IgD-negative memory B cell (primary cell): ENCODE results near the gene TSEN54. TPM values are rescaled to one million over a fixed set of nuclear protein-coding genes. Genes with fewer than 3 reads are reported as not detected.

ENCODE experiments used
- H3K27ac Mint-ChIP-seq, 3 donors: one replicate each; pipeline ENCODE4 v1.8.0; 2020 to 2022; ENCODE audit warnings: mild to moderate bottlenecking in 3 of 3, mixed read lengths in 3 of 3, moderate library complexity in 1 of 3
- H3K27me3 Mint-ChIP-seq: one replicate; pipeline ENCODE4 v1.8.0; 2021; ENCODE audit warnings: mixed read lengths
- H3K36me3 Mint-ChIP-seq: one replicate; pipeline ENCODE4 v1.8.0; 2020; ENCODE audit warnings: mild to moderate bottlenecking, mixed read lengths
- H3K4me1 Mint-ChIP-seq, 3 donors: one replicate each; pipeline ENCODE4 v1.8.0; 2020 to 2022; ENCODE audit warnings: mixed read lengths in 3 of 3, mild to moderate bottlenecking in 1 of 3
- H3K4me3 Mint-ChIP-seq, 4 donors: one replicate each; pipeline ENCODE4 v1.8.0; 2020 to 2022; ENCODE audit warnings: mild to moderate bottlenecking in 4 of 4, mixed read lengths in 4 of 4, moderate library complexity in 3 of 4
- H3K9me3 Mint-ChIP-seq, 3 donors: one replicate each; pipeline ENCODE4 v1.8.0; 2020 to 2021; ENCODE audit warnings: mixed read lengths in 3 of 3, mild to moderate bottlenecking in 1 of 3
- polyA plus RNA-seq: library from polyadenylated mRNA; unstranded; fragments of 300-500 nt; fragmentation: Illumina TruSeq; gene quantifications from one replicate; pipeline ENCODE4 v1.2.3, GENCODE V29; 2021

The TSEN54 gene
- polyA plus RNA-seq, 1 donor from 2014 or later, result 34.9 TPM

DNA sequence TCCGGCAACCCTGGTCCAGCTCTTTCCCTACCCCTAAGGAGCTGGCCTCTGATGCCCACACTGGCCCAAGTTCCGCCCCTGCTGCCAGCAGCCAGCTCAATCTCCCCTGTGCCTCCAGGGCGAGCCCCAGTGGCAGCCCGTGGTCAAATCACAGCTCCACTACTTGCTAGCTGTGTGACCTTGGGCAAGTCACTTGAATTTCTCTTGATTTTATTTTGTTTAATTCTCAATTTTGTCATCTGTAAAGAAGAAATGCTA is 11.2 kb upstream of the TSEN54 start:
- H3K4me1 Mint-ChIP-seq, result no peaks in the 10 kb centered on the region
- H3K9me3 Mint-ChIP-seq, result no peaks in the 10 kb centered on the region
- no peaks in the 10 kb centered on the region for H3K36me3 Mint-ChIP-seq
- no peak overlapping the region for H3K4me3 Mint-ChIP-seq
- no peaks in the 10 kb centered on the region for H3K27me3 Mint-ChIP-seq
- H3K27ac Mint-ChIP-seq, result no peak overlapping the region

DNA sequence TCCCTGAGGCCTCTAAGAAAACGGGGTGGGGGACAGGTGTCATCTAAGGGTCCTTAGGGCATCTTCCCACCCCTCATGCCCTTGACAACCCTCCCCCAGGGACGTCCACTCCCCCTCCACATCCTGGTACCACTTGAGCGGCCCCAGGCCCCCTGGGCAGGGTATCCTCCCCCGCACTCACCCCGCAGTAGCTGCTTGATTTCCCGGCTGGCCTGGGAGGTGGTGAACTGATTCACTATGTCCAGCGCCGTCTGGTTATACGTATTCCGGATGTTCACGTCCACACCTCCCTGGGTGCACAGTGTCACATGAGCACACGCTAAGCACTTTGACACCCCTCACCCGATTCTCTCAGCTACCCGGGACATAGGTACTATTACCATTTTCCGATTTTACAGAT is 10.7 kb upstream of the TSEN54 start:
- no peaks in the 10 kb centered on the region for H3K27me3 Mint-ChIP-seq
- no peak overlapping the region for H3K27ac Mint-ChIP-seq
- no peak overlapping the region for H3K4me3 Mint-ChIP-seq
- H3K4me1 Mint-ChIP-seq, result no peaks in the 10 kb centered on the region
- H3K9me3 Mint-ChIP-seq, result no peaks in the 10 kb centered on the region
- H3K36me3 Mint-ChIP-seq, result no peaks in the 10 kb centered on the region

DNA sequence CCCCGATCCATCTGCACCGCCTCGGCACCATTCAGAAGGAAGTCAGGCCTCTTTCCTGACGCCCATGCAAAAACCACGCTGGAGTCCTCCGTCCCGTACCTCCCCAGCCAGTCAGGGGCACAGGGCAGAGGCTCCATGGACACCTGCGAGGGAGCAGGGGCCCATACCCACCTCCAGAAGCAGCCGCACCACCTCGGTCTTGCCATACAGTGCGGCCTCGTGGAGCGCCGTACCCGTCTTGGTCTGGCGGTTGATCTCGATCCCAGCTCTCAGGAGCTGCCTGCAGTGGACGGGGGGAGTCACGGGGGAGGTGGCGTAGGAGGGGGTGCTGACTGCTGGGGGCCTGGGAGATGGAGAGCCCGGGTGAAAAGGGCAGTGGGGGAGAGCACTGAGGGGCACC is 10.2 kb upstream of the TSEN54 start:
- Mint-ChIP-seq H3K4me1 (no peaks in the 10 kb centered on the region), H3K27me3 (no peaks in the 10 kb centered on the region), H3K36me3 (no peaks in the 10 kb centered on the region), H3K27ac (no peak overlapping the region), H3K4me3 (no peak overlapping the region), H3K9me3 (no peaks in the 10 kb centered on the region)

DNA sequence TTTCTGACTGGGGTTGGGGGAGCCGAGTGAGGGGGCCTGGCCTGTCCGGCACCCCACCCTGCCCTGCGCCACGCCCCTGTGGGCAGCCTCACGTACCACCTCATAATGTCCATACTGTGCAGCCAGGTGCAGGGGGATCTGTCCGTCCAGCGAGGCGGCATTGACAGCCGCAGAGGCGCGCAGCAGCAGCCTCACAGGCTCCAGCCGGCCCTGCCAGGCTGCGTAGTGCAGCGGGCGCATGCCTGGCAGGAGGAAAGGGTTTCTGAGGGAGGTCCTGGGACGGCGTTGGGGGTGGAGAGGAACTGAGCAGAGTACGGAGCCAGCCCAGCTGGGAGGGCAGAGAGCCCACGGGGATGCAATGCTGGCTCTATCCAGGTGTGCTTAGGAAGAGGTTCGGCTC is 9.4 kb upstream of the TSEN54 start:
- Mint-ChIP-seq H3K27me3 (no peaks in the 10 kb centered on the region), H3K4me1 (no peaks in the 10 kb centered on the region), H3K4me3 (no peak overlapping the region), H3K27ac (no peak overlapping the region), H3K36me3 (no peaks in the 10 kb centered on the region), H3K9me3 (no peaks in the 10 kb centered on the region)

DNA sequence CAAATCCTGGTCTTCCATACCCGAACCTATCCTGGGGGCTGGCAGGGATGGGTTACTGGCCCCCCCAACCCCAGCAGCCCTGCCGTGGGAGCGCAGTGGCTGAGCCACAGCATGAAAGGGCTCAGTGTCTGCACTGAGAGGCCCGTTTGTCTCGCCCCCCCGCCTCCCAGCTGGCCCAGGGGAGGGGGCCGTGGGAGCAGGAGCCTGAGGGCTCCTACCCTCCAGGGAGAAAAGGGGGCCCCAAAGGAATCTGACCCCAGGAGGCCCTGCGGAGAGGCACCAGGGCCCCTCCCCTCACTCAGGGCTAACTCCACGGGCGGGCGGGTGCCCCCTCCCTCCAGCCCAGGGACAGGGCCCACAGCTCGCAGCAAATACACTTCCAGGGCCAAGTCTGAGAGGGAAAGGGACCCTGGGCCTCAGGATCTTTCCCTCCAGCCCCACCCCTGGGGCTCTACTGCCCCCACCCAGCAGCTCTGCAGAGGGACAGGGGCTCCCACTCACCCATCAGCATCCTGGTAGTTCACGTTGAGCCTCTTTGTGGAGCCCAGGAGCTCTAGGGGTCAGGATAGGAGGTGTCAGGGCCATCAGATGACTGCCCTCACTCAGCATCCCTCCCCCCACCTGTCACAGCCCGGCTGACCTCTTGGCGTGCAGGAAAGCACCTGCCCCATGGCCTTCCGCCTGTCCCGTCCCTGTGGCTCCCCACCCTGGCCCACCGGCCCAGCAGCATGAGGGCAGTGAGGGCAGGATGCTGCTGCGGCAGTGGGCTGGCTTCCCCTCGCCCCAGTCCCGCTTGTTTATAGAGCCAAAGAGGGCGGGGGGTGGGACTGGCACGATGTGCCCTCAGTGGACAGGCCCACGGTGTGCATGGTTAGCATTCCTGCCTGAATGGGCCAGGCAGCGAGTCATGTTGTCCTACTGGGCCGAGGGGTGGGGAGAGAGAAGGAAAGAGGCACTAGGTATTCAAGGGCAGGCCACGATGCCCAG is 8.3 kb upstream of the TSEN54 start:
- H3K9me3 Mint-ChIP-seq, result no peaks in the 10 kb centered on the region
- no peaks in the 10 kb centered on the region for H3K27me3 Mint-ChIP-seq

DNA sequence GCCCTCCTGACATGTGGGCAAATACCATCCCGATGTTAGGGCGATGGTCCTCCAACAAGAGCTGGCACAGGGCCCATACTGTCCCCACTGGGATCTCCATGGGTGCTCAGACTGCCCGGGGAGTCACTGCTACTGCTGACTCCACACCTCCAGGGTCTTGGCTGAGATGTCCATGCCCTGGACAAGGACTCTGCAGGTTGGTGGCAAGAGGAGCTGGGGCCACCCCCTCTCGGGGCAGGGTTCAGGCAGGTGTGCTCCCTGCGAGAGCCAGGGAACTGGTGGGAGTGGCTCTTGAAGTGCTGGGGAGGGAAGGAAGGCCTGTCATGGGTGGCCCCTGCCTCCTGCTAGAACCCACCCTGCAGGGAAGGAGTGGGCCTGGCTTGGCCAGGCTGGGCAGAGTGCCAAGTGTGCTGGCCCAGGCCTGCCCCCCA is 7.4 kb upstream of the TSEN54 start:
- Mint-ChIP-seq H3K4me3 (no peak overlapping the region), H3K27ac (no peak overlapping the region), H3K27me3 (no peaks in the 10 kb centered on the region), H3K4me1 (no peaks in the 10 kb centered on the region), H3K36me3 (no peaks in the 10 kb centered on the region), H3K9me3 (no peaks in the 10 kb centered on the region)

More for the DNA sequence above, 8.3 kb upstream of the TSEN54 start:
- Mint-ChIP-seq H3K36me3 (no peaks in the 10 kb centered on the region), H3K4me3 (no peak overlapping the region), H3K4me1 (no peaks in the 10 kb centered on the region), H3K27ac (no peak overlapping the region)

DNA sequence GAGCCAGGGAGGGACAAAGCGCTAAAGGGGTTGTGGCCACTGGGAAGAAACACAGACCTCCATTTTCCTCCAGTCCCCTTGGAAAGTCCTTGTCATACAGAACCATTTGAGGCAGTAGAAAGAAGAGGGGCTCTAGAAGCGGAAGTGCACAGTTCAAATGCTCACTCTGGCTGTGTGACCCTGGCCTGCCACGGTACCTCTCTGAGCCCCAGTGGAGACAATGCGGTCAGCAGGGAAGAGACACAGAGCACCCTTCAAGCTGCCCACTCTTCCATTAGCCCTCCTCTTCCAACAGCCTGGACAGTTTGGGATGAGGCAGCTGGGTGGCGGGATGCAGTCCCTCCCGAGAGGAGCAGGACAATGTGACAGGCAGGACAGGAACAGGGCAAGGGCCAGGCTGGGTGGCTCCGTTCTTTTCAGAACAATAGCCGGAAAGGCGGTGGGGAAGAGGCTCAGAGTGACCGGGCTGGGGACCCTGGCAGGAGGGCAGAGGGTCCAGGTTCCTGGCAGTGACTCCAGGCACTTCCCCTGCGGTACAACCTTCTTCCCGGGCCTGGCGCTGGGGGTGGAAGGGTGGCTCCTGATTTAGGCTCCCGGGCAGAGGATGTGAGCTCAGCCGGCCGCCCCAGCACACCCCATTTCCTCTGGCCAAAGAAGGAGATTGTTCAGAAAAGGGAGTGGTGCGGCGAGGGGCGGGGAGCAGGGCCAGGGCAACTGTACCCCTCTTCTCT is 6.6 kb upstream of the TSEN54 start:
- Mint-ChIP-seq H3K9me3 (no peaks in the 10 kb centered on the region), H3K4me1 (no peaks in the 10 kb centered on the region), H3K4me3 (no peak overlapping the region), H3K27me3 (no peaks in the 10 kb centered on the region), H3K27ac (no peak overlapping the region), H3K36me3 (no peaks in the 10 kb centered on the region)

DNA sequence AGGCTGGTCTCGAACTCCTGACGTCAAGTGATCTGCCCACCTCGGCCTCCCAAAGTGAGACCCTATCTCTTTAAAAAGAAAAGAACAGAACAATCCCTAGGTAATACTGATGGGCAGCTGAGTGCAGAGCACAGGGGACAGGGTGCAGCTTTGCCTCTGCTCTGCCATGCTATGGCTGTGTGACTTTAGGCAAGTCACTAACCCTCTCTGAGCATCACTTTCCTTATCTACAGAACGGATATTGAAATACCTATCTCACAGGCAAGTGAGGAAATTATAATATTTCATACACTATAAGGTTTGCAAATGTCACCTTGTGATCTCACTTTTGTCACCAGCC is 5.1 kb upstream of the TSEN54 start:
- no peaks in the 10 kb centered on the region for H3K4me1 Mint-ChIP-seq

DNA sequence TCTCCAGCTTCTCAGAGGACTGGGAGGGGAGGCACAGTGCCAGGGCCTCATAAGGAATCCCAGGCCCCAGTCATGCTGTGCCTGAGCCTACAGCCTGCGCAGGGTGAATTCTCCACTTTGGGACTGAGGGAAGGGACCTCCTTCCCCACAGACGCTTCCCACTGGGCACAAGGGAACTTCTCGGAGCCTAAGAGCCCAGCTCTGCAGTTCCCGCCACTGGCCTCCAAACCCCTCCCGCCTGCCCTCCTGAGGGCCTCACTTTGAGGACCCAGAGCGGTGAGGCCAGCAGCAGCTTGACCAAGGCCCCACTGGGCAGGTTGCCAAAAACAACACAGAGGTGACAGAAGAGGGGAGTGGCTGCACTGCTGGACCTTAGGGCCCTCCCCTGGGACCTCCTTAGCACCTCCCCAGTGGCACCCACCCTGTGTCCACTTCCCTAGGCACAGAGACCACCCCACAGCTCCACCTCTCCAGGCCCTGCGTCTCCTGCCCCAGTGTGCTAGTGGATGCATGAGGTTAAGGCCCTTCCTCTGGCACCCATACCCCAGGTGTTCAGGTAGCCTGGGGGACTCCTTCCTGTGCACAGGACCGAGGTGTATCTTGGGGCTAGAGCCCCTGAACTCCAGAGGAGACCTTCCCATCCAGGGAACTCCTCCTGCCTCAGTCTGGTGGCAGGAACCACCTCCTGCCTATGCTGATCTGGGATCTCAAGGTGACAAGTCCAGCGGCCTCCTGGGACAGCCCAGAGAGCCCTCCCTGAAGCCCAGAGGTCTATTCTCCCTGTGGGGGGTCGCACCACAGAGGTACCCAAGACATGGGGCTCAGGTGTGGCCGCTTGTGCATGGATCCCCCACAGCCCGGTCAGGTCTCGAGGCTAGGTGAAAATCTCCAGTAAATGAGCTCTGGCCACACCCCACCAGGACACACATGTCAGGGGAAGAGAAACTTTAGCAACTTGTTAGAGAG is 4.4 kb upstream of the TSEN54 start:
- Mint-ChIP-seq H3K4me3 (peak overlapping the region in 1 of 4 donors; percentile 59), H3K4me1 (no peaks in the 10 kb centered on the region), H3K9me3 (no peaks in the 10 kb centered on the region), H3K27me3 (no peaks in the 10 kb centered on the region), H3K27ac (peak overlapping the region in 1 of 3 donors; percentile 83), H3K36me3 (no peaks in the 10 kb centered on the region)

More for the DNA sequence above, 5.1 kb upstream of the TSEN54 start:
- no peaks in the 10 kb centered on the region for H3K36me3 Mint-ChIP-seq
- H3K4me3 Mint-ChIP-seq, result peak overlapping the region in 1 of 4 donors; percentile 15
- peak overlapping the region in 1 of 3 donors; percentile 20 for H3K27ac Mint-ChIP-seq
- H3K27me3 Mint-ChIP-seq, result no peaks in the 10 kb centered on the region
- H3K9me3 Mint-ChIP-seq, result no peaks in the 10 kb centered on the region

DNA sequence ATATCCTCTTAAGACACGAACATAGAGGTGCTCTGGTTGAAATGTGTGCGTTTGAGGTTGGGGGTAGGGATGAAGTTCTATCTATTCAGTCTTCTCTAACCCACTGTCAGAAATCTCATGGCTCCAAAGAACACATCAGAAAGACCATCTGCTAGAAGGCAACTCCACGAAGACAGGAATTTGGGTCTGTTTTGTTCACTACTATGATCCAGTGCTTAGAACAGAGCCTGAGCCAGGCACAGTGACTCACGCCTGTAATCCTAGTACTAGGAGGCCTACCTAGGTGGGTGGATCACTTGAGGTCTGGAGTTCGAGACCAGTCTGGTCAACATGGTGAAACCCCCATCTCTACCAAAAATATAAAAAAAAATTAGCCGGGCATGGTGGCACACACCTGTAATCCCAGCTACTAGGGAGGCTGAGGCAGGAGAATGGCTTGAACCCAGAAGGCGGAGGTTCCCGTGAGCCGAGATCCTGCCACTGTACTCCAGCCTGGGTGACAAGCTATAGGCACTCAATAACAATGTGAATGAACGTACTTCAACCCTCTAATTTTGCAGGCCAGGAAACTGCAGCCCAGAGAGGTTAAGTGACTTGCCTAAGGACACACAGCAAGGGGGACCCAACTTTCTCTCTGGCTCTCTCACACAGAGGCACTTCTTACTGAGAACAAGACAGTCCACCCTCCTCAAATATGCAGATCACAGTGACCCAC is 3.2 kb upstream of the TSEN54 start:
- H3K4me3 Mint-ChIP-seq, result peak overlapping the region in 2 of 4 donors; percentile 25 to 59
- H3K36me3 Mint-ChIP-seq, result no peaks in the 10 kb centered on the region
- peak overlapping the region; percentile 13 to 83 (median 31) for H3K27ac Mint-ChIP-seq
- H3K9me3 Mint-ChIP-seq, result no peaks in the 10 kb centered on the region
- H3K4me1 Mint-ChIP-seq, result peaks cover 8 to 11% (median 8%) of the 10 kb centered on the region in 3 donors
- peaks cover 3% of the 10 kb centered on the region for H3K27me3 Mint-ChIP-seq

DNA sequence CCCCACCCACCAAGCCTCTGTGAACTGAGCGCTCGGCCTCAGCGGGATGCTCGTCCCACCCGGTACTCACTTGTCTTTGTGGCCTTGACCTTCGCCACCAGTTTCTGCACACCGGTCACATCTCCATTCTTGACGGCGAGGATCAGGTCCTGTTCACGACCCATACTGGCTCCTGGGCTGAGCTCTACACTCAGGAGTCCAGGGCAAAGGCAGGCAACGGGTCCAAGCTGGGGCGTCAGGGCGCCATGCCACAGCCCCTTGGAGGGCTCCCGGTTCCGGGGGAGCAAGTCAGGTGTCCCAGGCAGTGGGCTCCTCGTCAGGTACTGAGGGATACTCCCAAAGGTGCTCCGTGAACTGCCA is 2.7 kb upstream of the TSEN54 start:
- peaks cover 3% of the 10 kb centered on the region for H3K27me3 Mint-ChIP-seq
- H3K9me3 Mint-ChIP-seq, result no peaks in the 10 kb centered on the region
- peak overlapping the region in 2 of 3 donors; percentile 31 to 83 for H3K27ac Mint-ChIP-seq
- peak overlapping the region in 2 of 4 donors; percentile 25 to 59 for H3K4me3 Mint-ChIP-seq
- peaks cover 13 to 17% (median 13%) of the 10 kb centered on the region in 3 donors for H3K4me1 Mint-ChIP-seq
- no peaks in the 10 kb centered on the region for H3K36me3 Mint-ChIP-seq

DNA sequence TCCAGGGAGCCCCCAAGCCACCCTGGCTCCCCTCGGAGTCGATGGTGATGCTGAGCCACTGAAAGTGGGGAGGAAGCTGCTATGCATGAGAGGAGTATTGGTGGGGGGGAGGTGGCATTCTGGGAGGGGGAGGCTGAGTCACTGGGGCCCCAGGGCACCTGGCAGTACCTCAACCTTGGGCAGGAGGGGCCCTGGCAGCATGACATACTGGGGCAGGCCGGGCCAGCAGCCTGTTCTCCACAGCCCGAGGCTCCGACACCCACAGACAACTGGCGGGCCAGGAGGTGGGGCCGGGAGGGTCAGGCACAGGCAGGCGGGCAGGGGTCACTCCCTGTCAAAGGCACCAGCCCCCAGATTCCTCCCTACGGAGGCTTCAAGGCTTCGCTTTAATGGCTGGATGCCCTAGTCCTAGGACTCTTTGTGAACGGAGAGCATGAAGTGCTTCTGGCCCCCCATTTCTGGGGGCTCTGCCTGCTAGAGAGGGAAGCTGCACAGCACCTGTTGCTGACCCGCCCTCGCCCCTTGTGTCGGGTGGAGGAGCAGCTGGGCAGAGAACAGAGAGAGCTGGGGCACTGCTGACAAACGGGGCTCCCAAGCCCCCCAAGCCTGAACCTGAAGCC is 1.9 kb upstream of the TSEN54 start:
- Mint-ChIP-seq H3K36me3 (no peaks in the 10 kb centered on the region), H3K9me3 (no peaks in the 10 kb centered on the region), H3K27me3 (peaks cover 3% of the 10 kb centered on the region), H3K27ac (peak overlapping the region in 1 of 3 donors; percentile 83), H3K4me3 (peak overlapping the region in 3 of 4 donors; percentile 61 to 76 (median 73)), H3K4me1 (peaks cover 14 to 17% (median 15%) of the 10 kb centered on the region in 3 donors)

DNA sequence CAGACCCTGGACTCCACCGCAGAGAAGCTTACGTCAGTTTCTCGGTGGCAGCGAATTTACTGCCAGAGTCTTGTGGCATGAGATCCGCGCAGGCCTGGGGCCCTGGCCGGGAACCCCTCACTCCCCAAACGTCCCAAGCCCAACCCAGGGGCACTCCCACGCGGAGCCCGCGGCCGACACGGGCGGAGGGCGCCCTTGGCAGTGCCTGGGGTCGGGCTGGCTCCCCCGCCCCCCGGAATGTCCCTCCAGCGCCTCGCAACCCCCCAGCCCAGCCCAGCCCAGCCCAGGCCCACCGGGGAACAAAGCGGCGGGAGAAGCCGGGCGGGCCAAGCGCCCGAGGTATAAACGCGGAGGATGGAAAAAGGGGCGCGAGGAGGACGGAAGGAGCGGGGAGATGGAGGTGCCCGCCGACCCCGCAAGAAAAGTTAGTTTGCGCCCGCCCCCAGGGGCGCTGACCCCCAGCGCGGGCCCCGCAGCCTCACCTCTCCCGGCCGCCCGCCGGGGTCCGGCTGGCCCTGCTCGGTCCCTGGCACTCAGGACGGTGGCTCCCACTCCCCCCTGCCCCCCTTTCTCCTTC is 1.3 kb upstream of the TSEN54 start:
- H3K4me1 Mint-ChIP-seq, result peaks cover 14 to 17% (median 15%) of the 10 kb centered on the region in 3 donors
- H3K36me3 Mint-ChIP-seq, result peaks cover 2% of the 10 kb centered on the region
- peak overlapping the region; percentile 73 to 83 (median 75) for H3K4me3 Mint-ChIP-seq
- H3K9me3 Mint-ChIP-seq, result no peaks in the 10 kb centered on the region
- peak overlapping the region in 1 of 3 donors; percentile 39 for H3K27ac Mint-ChIP-seq
- peaks cover 3% of the 10 kb centered on the region for H3K27me3 Mint-ChIP-seq
